Caco-2 (cell line): Measurements from ENCODE around the gene RTCB. TPM values are rescaled to one million over a fixed set of nuclear protein-coding genes. Genes with fewer than 3 reads are reported as not detected.
A peak's percentile ranks its signal among the peaks of the same experiment; 100 is the strongest.

ENCODE experiments used
- BruUV-seq: library from RNA; stranded (reverse); fragments of 400-500 nt; replicated peaks from 2 replicates; lab custom pipeline; 2021; lab: Mats Ljungman, UMichigan
- CTCF ChIA-PET: fragments of 300-600 bp; sonication (Branson Sonifier 250); formaldehyde crosslinking; loops from one replicate; lab custom pipeline; 2022; ENCODE audit warnings: antibody characterized with exemption; lab: Charles Lee
- POLR2A ChIA-PET: fragments of 300-600 bp; sonication (Branson Sonifier 250); formaldehyde crosslinking; loops from one replicate; lab custom pipeline; 2022; ENCODE audit warnings: antibody characterized with exemption; lab: Charles Lee
- DNase-seq, 2 experiments: peaks; one replicate each; pipeline versions ENCODE4 v3.0.0 to v3.0.0-alpha.2; 2020 to 2022
- H3K27me3 ChIP-seq: replicated peaks from 2 replicates; pipeline ENCODE4 v1.6.0; 2011; ENCODE audit warnings: low read length; ENCODE audit not compliant: control insufficient read depth, insufficient read depth
- H3K36me3 ChIP-seq: 2 replicates; pipeline ENCODE4 v1.5.1; 2011; ENCODE audit warnings: low read length; ENCODE audit not compliant: control insufficient read depth, insufficient read depth
- H3K4me1 ChIP-seq: fragments of 250-450 bp; sonication (Bioruptor Pico); 2 replicates; pipeline ENCODE4 v1.5.1; 2020; ENCODE audit warnings: mild to moderate bottlenecking
- H3K4me3 ChIP-seq: 2 replicates; pipeline ENCODE4 v1.5.1; 2011; ENCODE audit warnings: low read depth, mild to moderate bottlenecking, control low read depth, low read length
- H3K9me3 ChIP-seq: fragments of 250-450 bp; sonication (Bioruptor Pico); 2 replicates; pipeline ENCODE4 v1.5.1; 2020; ENCODE audit warnings: mild to moderate bottlenecking, moderate library complexity
- H3K27ac Mint-ChIP-seq: one replicate; pipeline ENCODE4 v1.8.0; 2022; ENCODE audit warnings: mixed read lengths; ENCODE audit not compliant: unreplicated experiment
- H3K27me3 Mint-ChIP-seq: one replicate; pipeline ENCODE4 v1.8.0; 2022; ENCODE audit warnings: mixed read lengths; ENCODE audit not compliant: insufficient read depth, unreplicated experiment
- H3K36me3 Mint-ChIP-seq: one replicate; pipeline ENCODE4 v1.8.0; 2022; ENCODE audit warnings: mild to moderate bottlenecking, mixed read lengths; ENCODE audit not compliant: insufficient read depth, unreplicated experiment
- H3K4me1 Mint-ChIP-seq: one replicate; pipeline ENCODE4 v1.8.0; 2022; ENCODE audit warnings: low read depth, mixed read lengths; ENCODE audit not compliant: unreplicated experiment
- H3K4me3 Mint-ChIP-seq: one replicate; pipeline ENCODE4 v1.8.0; 2022; ENCODE audit warnings: mild to moderate bottlenecking, moderate library complexity, mixed read lengths; ENCODE audit not compliant: unreplicated experiment
- H3K9me3 Mint-ChIP-seq: one replicate; pipeline ENCODE4 v1.8.0; 2022; ENCODE audit warnings: mixed read lengths; ENCODE audit not compliant: unreplicated experiment
- intact Hi-C: fragments of 100-400 bp; cut with micrococcal nuclease; formaldehyde crosslinking; loops from one replicate; pipeline ENCODE4 v1.10.0; 2022; ENCODE audit not compliant: unreplicated experiment
- total RNA-seq: library from RNA; stranded (reverse); gene quantifications from 2 replicates; pipeline ENCODE4 v1.2.3, GENCODE V29; 2022
- TF ChIP-seq, protein P1 (sequence below), 2 experiments: fragments of 200-600 bp in 1 of 2; IDR thresholded peaks; 1 replicate in 1 of 2; 2 replicates in 1 of 2; pipeline versions ENCODE4 v1.5.1 to v1.8.0; 2011 to 2022; ENCODE audit warnings: antibody characterized with exemption in 1 of 2, control low read depth in 1 of 2, inconsistent platforms in 1 of 2, low read depth in 1 of 2, low read length in 1 of 2, mild to moderate bottlenecking in 1 of 2, moderate library complexity in 1 of 2; ENCODE audit not compliant: insufficient read depth in 1 of 2, severe bottlenecking in 1 of 2, unreplicated experiment in 1 of 2

Gene RTCB
- total RNA-seq, 1 experiment from 2014 or later, result 105 TPM

DNA sequence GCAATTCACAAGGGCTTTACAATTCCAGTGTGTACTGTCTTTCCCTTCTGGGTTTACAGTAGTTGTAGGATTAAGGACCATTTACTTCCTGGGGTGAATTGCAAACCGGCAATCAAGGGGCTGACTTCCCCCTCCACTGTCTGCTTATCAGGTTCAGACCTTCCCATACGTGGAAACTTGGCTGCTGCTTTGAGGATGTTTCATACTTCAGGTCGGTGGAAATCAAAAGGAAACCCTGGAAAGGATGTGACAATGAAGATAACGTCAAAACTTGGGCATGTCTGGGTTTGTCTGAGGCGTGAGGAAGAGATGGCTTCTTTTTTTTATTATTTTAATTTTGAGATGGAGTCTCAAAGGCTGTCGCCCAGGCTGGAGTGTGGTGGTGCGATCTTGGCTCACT, 2.1 kb upstream of the RTCB start:
- H3K36me3 ChIP-seq, result no peaks in the 10 kb centered on the region
- intact Hi-C loops, result no loop called here
- TF ChIP-seq, protein P1, sequence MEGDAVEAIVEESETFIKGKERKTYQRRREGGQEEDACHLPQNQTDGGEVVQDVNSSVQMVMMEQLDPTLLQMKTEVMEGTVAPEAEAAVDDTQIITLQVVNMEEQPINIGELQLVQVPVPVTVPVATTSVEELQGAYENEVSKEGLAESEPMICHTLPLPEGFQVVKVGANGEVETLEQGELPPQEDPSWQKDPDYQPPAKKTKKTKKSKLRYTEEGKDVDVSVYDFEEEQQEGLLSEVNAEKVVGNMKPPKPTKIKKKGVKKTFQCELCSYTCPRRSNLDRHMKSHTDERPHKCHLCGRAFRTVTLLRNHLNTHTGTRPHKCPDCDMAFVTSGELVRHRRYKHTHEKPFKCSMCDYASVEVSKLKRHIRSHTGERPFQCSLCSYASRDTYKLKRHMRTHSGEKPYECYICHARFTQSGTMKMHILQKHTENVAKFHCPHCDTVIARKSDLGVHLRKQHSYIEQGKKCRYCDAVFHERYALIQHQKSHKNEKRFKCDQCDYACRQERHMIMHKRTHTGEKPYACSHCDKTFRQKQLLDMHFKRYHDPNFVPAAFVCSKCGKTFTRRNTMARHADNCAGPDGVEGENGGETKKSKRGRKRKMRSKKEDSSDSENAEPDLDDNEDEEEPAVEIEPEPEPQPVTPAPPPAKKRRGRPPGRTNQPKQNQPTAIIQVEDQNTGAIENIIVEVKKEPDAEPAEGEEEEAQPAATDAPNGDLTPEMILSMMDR (IDR thresholded peaks at IDR 0.05; ENCODE audit: insufficient read depth in 1 of 2, low read depth in 1 of 2, low read length in 1 of 2, severe bottlenecking in 1 of 2, unreplicated experiment in 1 of 2), result no peak
- peaks cover 6% of the 10 kb centered on the region for H3K4me1 Mint-ChIP-seq
- ChIA-PET CTCF (interaction anchor here (0.7 kb wide), 1 partner anchor 623 kb away, joined by 4 read pairs; no protein-coding TSS in a partner anchor), POLR2A (no interaction called here)
- no TSS peak for BruUV-seq
- DNase-seq, result no peak
- H3K27me3 Mint-ChIP-seq, result peaks cover 2% of the 10 kb centered on the region
- H3K27ac Mint-ChIP-seq, result no peak overlapping the region
- peaks cover 4% of the 10 kb centered on the region; the same call in 1 of the 2 replicates for H3K4me1 ChIP-seq
- H3K27me3 ChIP-seq, result no peaks in the 10 kb centered on the region
- peaks cover 24% of the 10 kb centered on the region for H3K36me3 Mint-ChIP-seq
- no peak overlapping the region for H3K4me3 Mint-ChIP-seq
- H3K9me3 Mint-ChIP-seq, result no peaks in the 10 kb centered on the region
- no peaks in the 10 kb centered on the region for H3K9me3 ChIP-seq
- H3K4me3 ChIP-seq, result no peak overlapping the region

DNA sequence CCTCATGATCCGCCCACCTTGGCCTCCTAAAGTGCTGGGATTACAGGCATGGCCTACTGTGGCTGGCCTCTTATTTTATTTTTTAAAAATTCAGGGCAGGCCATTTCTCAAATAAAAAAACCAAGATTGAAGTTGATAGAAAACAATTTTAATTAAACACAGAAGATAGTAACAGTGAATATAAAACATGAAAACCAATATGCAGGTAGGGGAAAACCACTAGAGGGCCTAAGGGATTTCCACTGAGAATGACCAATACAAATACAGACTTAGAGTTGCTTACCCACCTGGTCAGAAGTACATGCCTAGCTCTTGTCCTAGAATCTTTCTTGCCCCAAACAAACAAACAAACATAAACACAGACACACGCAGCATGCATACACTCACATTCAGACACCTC, 1.7 kb upstream of the RTCB start:
- Histone ChIP-seq H3K36me3 (no peaks in the 10 kb centered on the region), H3K4me1 (peaks cover 4% of the 10 kb centered on the region; the same call in 1 of the 2 replicates), H3K4me3 (no peak overlapping the region), H3K9me3 (no peaks in the 10 kb centered on the region), H3K27me3 (no peaks in the 10 kb centered on the region)
- DNase-seq, result peak in 1 of 2 experiments; percentile 5
- TF ChIP-seq, protein P1 (IDR thresholded peaks at IDR 0.05; ENCODE audit: insufficient read depth in 1 of 2, low read depth in 1 of 2, low read length in 1 of 2, severe bottlenecking in 1 of 2, unreplicated experiment in 1 of 2), result peak; percentile 36 to 52
- Mint-ChIP-seq H3K4me1 (peaks cover 6% of the 10 kb centered on the region), H3K27ac (no peak overlapping the region), H3K27me3 (peaks cover 2% of the 10 kb centered on the region), H3K9me3 (no peaks in the 10 kb centered on the region), H3K4me3 (no peak overlapping the region), H3K36me3 (peaks cover 29% of the 10 kb centered on the region)
- no TSS peak for BruUV-seq
- ChIA-PET POLR2A (no interaction called here), CTCF (interaction anchor here (0.7 kb wide), 1 partner anchor 623 kb away, joined by 4 read pairs; no protein-coding TSS in a partner anchor)
- intact Hi-C loops, result loop anchor here (1.0 kb wide), 2 partner anchors 31 to 60 kb away; no protein-coding TSS in a partner anchor

DNA sequence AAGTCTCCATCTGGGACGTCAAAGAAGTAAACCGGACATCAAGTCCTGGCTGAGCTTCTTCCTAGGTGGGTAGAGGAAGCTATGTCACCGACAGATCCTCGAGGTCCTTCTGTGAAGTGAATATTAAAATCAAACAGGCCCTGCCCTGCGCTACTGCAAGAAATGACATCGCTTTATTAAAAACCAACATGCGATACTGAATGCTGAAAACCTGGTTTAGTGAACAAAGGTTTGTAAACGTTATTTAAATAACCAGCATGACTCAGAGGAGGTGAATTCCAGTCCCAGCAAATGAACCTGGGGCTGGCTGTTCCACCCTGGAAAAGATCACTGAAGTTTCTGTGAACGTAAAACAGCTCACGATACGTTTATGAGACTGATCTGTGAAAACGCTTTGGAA, 645 bp downstream of the RTCB start:
- Histone ChIP-seq H3K27me3 (no peaks in the 10 kb centered on the region), H3K36me3 (peaks cover 1% of the 10 kb centered on the region; the same call in 1 of the 2 replicates), H3K4me1 (peaks cover 4% of the 10 kb centered on the region; the same call in 1 of the 2 replicates), H3K4me3 (peak overlapping the region; percentile 73), H3K9me3 (no peaks in the 10 kb centered on the region)
- Mint-ChIP-seq H3K36me3 (peaks cover 50% of the 10 kb centered on the region), H3K4me3 (peak overlapping the region; percentile 90), H3K27me3 (no peaks in the 10 kb centered on the region), H3K4me1 (peaks cover 6% of the 10 kb centered on the region), H3K27ac (peak overlapping the region; percentile 93), H3K9me3 (no peaks in the 10 kb centered on the region)
- CTCF ChIA-PET, result interaction anchor here (1.0 kb wide), 1 partner anchor 33 kb away, joined by 6 read pairs; no protein-coding TSS in a partner anchor
- DNase-seq, result no peak
- intact Hi-C loops, result no loop called here
- TF ChIP-seq, protein P1 (IDR thresholded peaks at IDR 0.05; ENCODE audit: insufficient read depth in 1 of 2, low read depth in 1 of 2, low read length in 1 of 2, severe bottlenecking in 1 of 2, unreplicated experiment in 1 of 2), result no peak
- no TSS peak for BruUV-seq
- POLR2A ChIA-PET, result interaction anchor here (0.6 to 1.4 kb wide), 2 partner anchors 14 to 63 kb away, joined by 3 to 5 read pairs; partner anchors contain the start of gene FBXO7
